ENCODE measurements around the gene CACNA1S.

Gene CACNA1S

GRCh38 chr1:201014816-201015200 is 97.4 kb downstream of the CACNA1S start:
- no peak for DNase-seq (ENCODE audit: low read depth in 2 of 2)

- no peak for DNase-seq (ENCODE audit: low read depth in 2 of 2)
Measured at GRCh38 chr1:201013991-201014815, 98.0 kb downstream of the CACNA1S start.

GRCh38 chr1:201013031-201013485 is 99.2 kb downstream of the CACNA1S start:
- no peak for DNase-seq (ENCODE audit: low read depth in 2 of 2)

GRCh38 chr1:201011616-201012015 is 100.6 kb downstream of the CACNA1S start:
- no peak for DNase-seq (ENCODE audit: low read depth in 2 of 2)

GRCh38 chr1:201009962-201010645 is 102.1 kb downstream of the CACNA1S start:
- DNase-seq (ENCODE audit: low read depth in 2 of 2) = no peak

- no peak for DNase-seq (ENCODE audit: low read depth in 2 of 2)
Measured at GRCh38 chr1:201008666-201009360, 103.4 kb downstream of the CACNA1S start.

GRCh38 chr1:201007481-201007880 is 104.7 kb downstream of the CACNA1S start:
- no peak for DNase-seq (ENCODE audit: low read depth in 2 of 2)

- no peak for DNase-seq (ENCODE audit: low read depth in 2 of 2)
Measured at GRCh38 chr1:201006450-201006849, 105.8 kb downstream of the CACNA1S start.

- DNase-seq (ENCODE audit: low read depth in 2 of 2) = no peak
Measured at GRCh38 chr1:201004732-201005131, 107.5 kb downstream of the CACNA1S start.

GRCh38 chr1:201004154-201004553 is 108.1 kb downstream of the CACNA1S start:
- no peak for DNase-seq (ENCODE audit: low read depth in 2 of 2)

GRCh38 chr1:201002510-201002909 is 109.7 kb downstream of the CACNA1S start:
- DNase-seq (ENCODE audit: low read depth in 2 of 2) = no peak

- no peak for DNase-seq (ENCODE audit: low read depth in 2 of 2)
Measured at GRCh38 chr1:201001962-201002361, 110.3 kb downstream of the CACNA1S start.

GRCh38 chr1:201000391-201000790 is 111.8 kb downstream of the CACNA1S start:
- no peak for DNase-seq (ENCODE audit: low read depth in 2 of 2)

- DNase-seq (ENCODE audit: low read depth in 2 of 2) = no peak
Measured at GRCh38 chr1:200999667-201000066, 112.6 kb downstream of the CACNA1S start.

- DNase-seq (ENCODE audit: low read depth in 2 of 2) = no peak
Measured at GRCh38 chr1:200998323-200998722, 113.9 kb downstream of the CACNA1S start.

- DNase-seq (ENCODE audit: low read depth in 2 of 2) = no peak
Measured at GRCh38 chr1:200992382-200993048, 119.7 kb downstream of the CACNA1S start.

- no peak for DNase-seq (ENCODE audit: low read depth in 2 of 2)
Measured at GRCh38 chr1:200991097-200991614, 121.1 kb downstream of the CACNA1S start.

- no peak for DNase-seq (ENCODE audit: low read depth in 2 of 2)
Measured at GRCh38 chr1:200990114-200990513, 122.1 kb downstream of the CACNA1S start.
